OCI-LY1 (cell line): Measurements from ENCODE around the gene SCN3A.

Experiments used
- CTCF ChIP-seq: fragments of 200-600 bp; sonication (generic), shearing (Covaris generic); IDR thresholded peaks from 2 replicates; pipeline ENCODE4 v1.5.1; 2017; ENCODE audit warnings: mild to moderate bottlenecking, antibody characterized with exemption, low read length, moderate library complexity, mixed read lengths
- EZH2 ChIP-seq: fragments of 200-600 bp; sonication (generic), shearing (Covaris generic); IDR thresholded peaks from 2 replicates; pipeline ENCODE4 v1.8.0; 2017; ENCODE audit warnings: borderline replicate concordance, mixed run types, mild to moderate bottlenecking, antibody characterized with exemption, low read length, moderate library complexity, mixed read lengths

GRCh38 chr2:165198181-165198580 is 5.7 kb downstream of the SCN3A start:
- TF ChIP-seq EZH2 = no peak
- no peak for TF ChIP-seq CTCF
